ENCODE measurements around the gene COX7B2.

- TF ChIP-seq CTCF (IDR thresholded peaks at IDR 0.05) (no peak), EZH2 (IDR thresholded peaks at IDR 0.05; ENCODE audit: borderline replicate concordance, insufficient read depth, low read depth, low read length, poor library complexity, severe bottlenecking) (no peak)
Measured at GRCh38 chr4:46698891-46699290, 210.2 kb downstream of the COX7B2 start.

Data from B cell (primary cell).